SK-N-SH (cell line): ENCODE data around the gene FGFRL1. TPM values are rescaled to one million over a fixed set of nuclear protein-coding genes. Genes with fewer than 3 reads are reported as not detected.

Source experiments
- CTCF ChIA-PET: fragments of 300-600, 350-600 bp; formaldehyde crosslinking; extraction: SDS; loops from one replicate; lab custom pipeline; 2021; lab: Yijun Ruan, JAX
- POLR2A ChIA-PET: fragments of 350-600 bp; sonication (Branson Sonifier 250); formaldehyde crosslinking; extraction: SDS; loops from one replicate; lab custom pipeline; 2020; ENCODE audit warnings: antibody characterized with exemption, inconsistent platforms; lab: Yijun Ruan, JAX
- DNase-seq: peaks from one replicate; pipeline ENCODE4 v3.0.0; 2012
- H2AFZ ChIP-seq: fragments of 200-600 bp; sonication (generic); 2 replicates; pipeline ENCODE4 v1.8.1; 2016; ENCODE audit warnings: antibody characterized with exemption, mild to moderate bottlenecking, low read depth
- H3F3A ChIP-seq: fragments of 200-600 bp; sonication (generic); replicated peaks from 2 replicates; pipeline ENCODE3; 2016; ENCODE audit warnings: antibody characterized with exemption, mild to moderate bottlenecking; ENCODE audit not compliant: insufficient read depth
- H3K27ac ChIP-seq, 2 experiments: fragments of 200-500 bp in 1 of 2; fragments of 200-600 bp in 1 of 2; sonication (Bioruptor generic) in 1 of 2; sonication (generic), shearing (Covaris generic) in 1 of 2; 2 replicates each; pipeline versions ENCODE4 v1.5.1 to v1.6.1; 2014 to 2016; ENCODE audit warnings: low read depth in 2 of 2, inconsistent platforms in 1 of 2, low read length in 1 of 2, mild to moderate bottlenecking in 1 of 2, mixed read lengths in 1 of 2
- H3K27me3 ChIP-seq: fragments of 200-600 bp; sonication (generic), shearing (Covaris generic); 2 replicates; pipeline ENCODE4 v1.6.1; 2016; ENCODE audit warnings: mixed run types; ENCODE audit not compliant: insufficient read depth
- H3K36me3 ChIP-seq, 2 experiments: fragments of 200-500 bp in 1 of 2; fragments of 200-600 bp in 1 of 2; sonication (Bioruptor generic) in 1 of 2; sonication (generic) in 1 of 2; replicated peaks in 1 of 2; 2 replicates each; pipeline versions ENCODE3 to v1.5.1; 2014 to 2016; ENCODE audit warnings: low read length in 1 of 2, mild to moderate bottlenecking in 1 of 2; ENCODE audit not compliant: insufficient read depth in 2 of 2, control insufficient read depth in 1 of 2
- H3K4me1 ChIP-seq, 2 experiments: fragments of 200-500 bp in 1 of 2; fragments of 200-600 bp in 1 of 2; sonication (Bioruptor generic) in 1 of 2; sonication (generic), shearing (Covaris generic) in 1 of 2; 2 replicates each; pipeline versions ENCODE4 v1.5.1 to v1.6.1; 2014 to 2016; ENCODE audit warnings: low read depth in 1 of 2, low read length in 1 of 2, mixed run types in 1 of 2; ENCODE audit not compliant: insufficient read depth in 2 of 2, control insufficient read depth in 1 of 2
- H3K4me2 ChIP-seq: fragments of 200-600 bp; sonication (generic), shearing (Covaris generic); 2 replicates; pipeline ENCODE4 v1.6.1; 2017; ENCODE audit warnings: mixed run types
- H3K4me3 ChIP-seq, 2 experiments: fragments of 200-500 bp in 1 of 2; fragments of 200-600 bp in 1 of 2; sonication (Bioruptor generic) in 1 of 2; sonication (generic), shearing (Covaris generic) in 1 of 2; 2 replicates each; pipeline versions ENCODE4 v1.5.1 to v1.8.1; 2014 to 2016; ENCODE audit warnings: low read depth in 2 of 2, inconsistent platforms in 1 of 2, low read length in 1 of 2, mild to moderate bottlenecking in 1 of 2, mixed read lengths in 1 of 2, moderate library complexity in 1 of 2
- H3K79me2 ChIP-seq: fragments of 200-600 bp; sonication (generic); 2 replicates; pipeline ENCODE4 v1.8.1; 2017; ENCODE audit warnings: mild to moderate bottlenecking; ENCODE audit not compliant: insufficient read depth
- H3K9ac ChIP-seq: fragments of 200-600 bp; sonication (generic); 2 replicates; pipeline ENCODE4 v1.6.1; 2017; ENCODE audit warnings: mixed run types
- H3K9me2 ChIP-seq: fragments of 200-600 bp; sonication (generic); 2 replicates; pipeline ENCODE4 v1.6.1; 2017; ENCODE audit warnings: mixed run types
- H3K9me3 ChIP-seq: fragments of 200-600 bp; sonication (generic); 2 replicates; pipeline ENCODE4 v1.6.1; 2017; ENCODE audit warnings: mixed run types, mild to moderate bottlenecking, moderate library complexity
- H4K20me1 ChIP-seq: fragments of 200-600 bp; sonication (generic); 2 replicates; pipeline ENCODE4 v1.6.1; 2017; ENCODE audit warnings: mild to moderate bottlenecking, mixed run types; ENCODE audit not compliant: insufficient read depth
- MEF2A ChIP-seq: IDR thresholded peaks from 2 replicates; pipeline ENCODE4 v1.4.0; 2012; ENCODE audit warnings: low read depth, borderline replicate concordance
- NFIC ChIP-seq: IDR thresholded peaks from 2 replicates; pipeline ENCODE4 v1.4.0; 2012; ENCODE audit warnings: borderline replicate concordance
- SIN3A ChIP-seq: IDR thresholded peaks from 2 replicates; pipeline ENCODE4 v1.6.1; 2012; ENCODE audit warnings: low read depth, mild to moderate bottlenecking, low read length, moderate library complexity, borderline replicate concordance
- TEAD4 ChIP-seq: IDR thresholded peaks from 2 replicates; pipeline ENCODE4 v1.4.0; 2012; ENCODE audit warnings: mild to moderate bottlenecking, borderline replicate concordance; ENCODE audit not compliant: insufficient read depth
- WGBS: methylation state at CpG from one replicate; pipeline ENCODE4 v1.1.6; 2017; ENCODE audit warnings: low lambda C conversion rate; 5-methylcytosine and 5-hydroxymethylcytosine counted together
- polyA plus RNA-seq, 3 experiments: library from polyadenylated mRNA; depleted of rRNA; stranded (reverse); fragments of >200 nt; gene quantifications; 2 replicates each; pipeline ENCODE4 v1.2.3, GENCODE V29; 2012
- TF ChIP-seq, protein P1 (sequence below): IDR thresholded peaks from 2 replicates; pipeline ENCODE4 v1.6.1; 2012; ENCODE audit warnings: mild to moderate bottlenecking, low read depth, low read length, moderate library complexity

Gene FGFRL1
- polyA plus RNA-seq, 1 of the 3 experiments (the other 2 are of a cell fraction): 22.5 TPM

- no peak for TF ChIP-seq TEAD4
- Histone ChIP-seq H3K9me3 (no peaks in the 10 kb centered on the region), H2AFZ (no peak overlapping the region), H3K4me3 (no peak overlapping the region), H3K9me2 (no peaks in the 10 kb centered on the region), H3K36me3 (peaks cover 0 to 14% of the 10 kb centered on the region in 2 experiments), H3K4me2 (no peak overlapping the region), H4K20me1 (peaks cover 18% of the 10 kb centered on the region), H3K27me3 (no peaks in the 10 kb centered on the region), H3K9ac (no peak overlapping the region), H3K79me2 (peaks cover 18% of the 10 kb centered on the region; the same call in 1 of the 2 replicates), H3K27ac (no peak overlapping the region), H3F3A (no peaks in the 10 kb centered on the region), H3K4me1 (peaks cover 7 to 18% of the 10 kb centered on the region in 2 experiments; a peak in 1 of 4 replicates)
- ChIA-PET POLR2A (no interaction called here), CTCF (interaction anchor here (0.7 kb wide), 1 partner anchor 40 kb away, joined by 3 read pairs; no protein-coding TSS in a partner anchor)
- no peak for DNase-seq
- whole genome bisulfite sequencing: 95% methylated on average over 25 of the region's 25 CpGs
These were observed 41.2 kb upstream of the FGFRL1 start for GRCh38 chr4:970046-970745.

DNA sequence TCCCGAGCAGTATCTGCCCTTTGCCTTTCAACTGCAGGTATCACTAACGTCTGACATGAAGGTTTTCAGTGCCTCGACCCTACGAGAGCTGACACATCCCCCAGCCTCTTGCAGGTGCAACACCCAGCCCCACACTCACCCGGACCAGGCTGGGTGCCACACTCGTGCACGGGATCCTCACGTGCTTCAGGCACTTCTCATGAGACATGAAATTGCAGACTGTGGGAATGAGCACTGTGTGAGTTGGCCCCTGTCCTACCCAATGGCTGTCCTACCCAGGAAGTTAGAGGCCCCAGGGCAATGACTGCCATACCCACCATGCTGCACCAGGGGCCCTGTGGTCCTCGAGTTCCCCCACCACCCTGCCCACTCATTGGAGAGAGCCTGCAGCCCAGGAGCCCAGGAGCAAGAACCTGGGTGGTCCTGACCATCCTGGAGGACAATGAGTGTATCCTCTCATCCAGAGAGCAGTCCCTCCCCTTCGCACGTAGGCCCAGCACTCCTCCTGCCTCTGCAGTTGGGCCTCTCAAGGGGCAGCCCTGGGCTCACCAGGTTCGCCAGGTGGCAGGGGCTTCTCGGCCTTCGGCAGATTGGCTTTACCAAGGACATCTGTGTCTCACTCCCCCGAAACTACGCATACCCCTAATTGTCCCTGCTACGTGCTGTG lies 40.4 kb upstream of the FGFRL1 start:
- TF ChIP-seq SIN3A (no peak), MEF2A (no peak), NFIC (no peak)
- TF ChIP-seq, protein P1, sequence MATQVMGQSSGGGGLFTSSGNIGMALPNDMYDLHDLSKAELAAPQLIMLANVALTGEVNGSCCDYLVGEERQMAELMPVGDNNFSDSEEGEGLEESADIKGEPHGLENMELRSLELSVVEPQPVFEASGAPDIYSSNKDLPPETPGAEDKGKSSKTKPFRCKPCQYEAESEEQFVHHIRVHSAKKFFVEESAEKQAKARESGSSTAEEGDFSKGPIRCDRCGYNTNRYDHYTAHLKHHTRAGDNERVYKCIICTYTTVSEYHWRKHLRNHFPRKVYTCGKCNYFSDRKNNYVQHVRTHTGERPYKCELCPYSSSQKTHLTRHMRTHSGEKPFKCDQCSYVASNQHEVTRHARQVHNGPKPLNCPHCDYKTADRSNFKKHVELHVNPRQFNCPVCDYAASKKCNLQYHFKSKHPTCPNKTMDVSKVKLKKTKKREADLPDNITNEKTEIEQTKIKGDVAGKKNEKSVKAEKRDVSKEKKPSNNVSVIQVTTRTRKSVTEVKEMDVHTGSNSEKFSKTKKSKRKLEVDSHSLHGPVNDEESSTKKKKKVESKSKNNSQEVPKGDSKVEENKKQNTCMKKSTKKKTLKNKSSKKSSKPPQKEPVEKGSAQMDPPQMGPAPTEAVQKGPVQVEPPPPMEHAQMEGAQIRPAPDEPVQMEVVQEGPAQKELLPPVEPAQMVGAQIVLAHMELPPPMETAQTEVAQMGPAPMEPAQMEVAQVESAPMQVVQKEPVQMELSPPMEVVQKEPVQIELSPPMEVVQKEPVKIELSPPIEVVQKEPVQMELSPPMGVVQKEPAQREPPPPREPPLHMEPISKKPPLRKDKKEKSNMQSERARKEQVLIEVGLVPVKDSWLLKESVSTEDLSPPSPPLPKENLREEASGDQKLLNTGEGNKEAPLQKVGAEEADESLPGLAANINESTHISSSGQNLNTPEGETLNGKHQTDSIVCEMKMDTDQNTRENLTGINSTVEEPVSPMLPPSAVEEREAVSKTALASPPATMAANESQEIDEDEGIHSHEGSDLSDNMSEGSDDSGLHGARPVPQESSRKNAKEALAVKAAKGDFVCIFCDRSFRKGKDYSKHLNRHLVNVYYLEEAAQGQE: no peak
- TF ChIP-seq, all 33 proteins: peak for 0
- POLR2A ChIA-PET: no interaction called here
- Histone ChIP-seq H3K9me3 (no peaks in the 10 kb centered on the region), H3F3A (no peaks in the 10 kb centered on the region), H3K4me2 (no peak overlapping the region), H3K27ac (no peak overlapping the region), H3K9me2 (no peaks in the 10 kb centered on the region), H3K36me3 (peaks cover 0 to 8% of the 10 kb centered on the region in 2 experiments), H3K9ac (no peak overlapping the region), H3K4me1 (peaks cover 7 to 18% of the 10 kb centered on the region in 2 experiments; a peak in 1 of 4 replicates), H3K27me3 (no peaks in the 10 kb centered on the region), H3K79me2 (peaks cover 18% of the 10 kb centered on the region; the same call in 1 of the 2 replicates), H3K4me3 (no peak overlapping the region), H4K20me1 (peaks cover 18% of the 10 kb centered on the region), H2AFZ (no peak overlapping the region)
- CTCF ChIA-PET: interaction anchor here (0.7 to 1.6 kb wide), 2 partner anchors 28 to 40 kb away, joined by 3 read pairs; no protein-coding TSS in a partner anchor
- WGBS: 96% methylated on average over 14 of the region's 17 CpGs
- DNase-seq: no peak
